Cardiac muscle cell (in vitro differentiated cells and primary cell): Measurements from ENCODE around the gene CPTP. TPM values are rescaled to one million over a fixed set of nuclear protein-coding genes. Genes with fewer than 3 reads are reported as not detected.

Experiments
- DNase-seq, 2 donors: peaks; one replicate each; pipeline versions ENCODE4 v3.0.0 to v3.0.0-alpha.2; 2010 to 2017; ENCODE audit warnings: low read depth in 1 of 2, low spot score in 1 of 2
- H3K27ac ChIP-seq: fragments of 200-600 bp; sonication (generic); 2 replicates; pipeline ENCODE4 v1.5.1; 2016
- H3K27me3 ChIP-seq: fragments of 200-600 bp; sonication (generic); 2 replicates; pipeline ENCODE4 v1.6.0; 2016; ENCODE audit warnings: control low read depth
- H3K36me3 ChIP-seq: fragments of 200-600 bp; sonication (generic); 2 replicates; pipeline ENCODE4 v1.5.1; 2016; ENCODE audit warnings: control low read depth
- H3K4me1 ChIP-seq: fragments of 200-600 bp; sonication (generic); 2 replicates; pipeline ENCODE4 v1.8.1; 2017; ENCODE audit warnings: low read depth, mild to moderate bottlenecking, mixed run types
- H3K4me3 ChIP-seq: fragments of 200-600 bp; sonication (generic); 2 replicates; pipeline ENCODE4 v1.5.1; 2016; ENCODE audit warnings: mild to moderate bottlenecking
- H3K9me3 ChIP-seq: fragments of 200-600 bp; sonication (generic); 2 replicates; pipeline ENCODE4 v1.5.1; 2017; ENCODE audit warnings: low read depth, mild to moderate bottlenecking, control low read depth
- polyA plus RNA-seq: library from polyadenylated mRNA; unstranded; fragments of >200 nt; fragmentation: Nextera tagmentation; extraction: Ambion mirVana; gene quantifications from 2 replicates; pipeline ENCODE4 v1.2.1, GENCODE V29; 2016
- total RNA-seq: library from RNA; depleted of rRNA; stranded (reverse); fragments of >200 nt; gene quantifications from 2 replicates; pipeline ENCODE4 v1.2.3, GENCODE V29; 2016
- TF ChIP-seq, protein P1 (sequence below): IDR thresholded peaks from 2 replicates; pipeline ENCODE4 v1.5.1; 2012; ENCODE audit warnings: low read depth, mild to moderate bottlenecking, low read length

Gene CPTP
- total and polyA plus RNA-seq, 2 experiments from 2014 or later: 33.7 to 38.5 TPM

GRCh38 chr1:1328254-1328653, 3.7 kb downstream of the CPTP start:
- H3K9me3 ChIP-seq: no peaks in the 10 kb centered on the region
- no peak overlapping the region for H3K4me3 ChIP-seq
- H3K36me3 ChIP-seq: peaks cover 3% of the 10 kb centered on the region
- TF ChIP-seq, protein P1, sequence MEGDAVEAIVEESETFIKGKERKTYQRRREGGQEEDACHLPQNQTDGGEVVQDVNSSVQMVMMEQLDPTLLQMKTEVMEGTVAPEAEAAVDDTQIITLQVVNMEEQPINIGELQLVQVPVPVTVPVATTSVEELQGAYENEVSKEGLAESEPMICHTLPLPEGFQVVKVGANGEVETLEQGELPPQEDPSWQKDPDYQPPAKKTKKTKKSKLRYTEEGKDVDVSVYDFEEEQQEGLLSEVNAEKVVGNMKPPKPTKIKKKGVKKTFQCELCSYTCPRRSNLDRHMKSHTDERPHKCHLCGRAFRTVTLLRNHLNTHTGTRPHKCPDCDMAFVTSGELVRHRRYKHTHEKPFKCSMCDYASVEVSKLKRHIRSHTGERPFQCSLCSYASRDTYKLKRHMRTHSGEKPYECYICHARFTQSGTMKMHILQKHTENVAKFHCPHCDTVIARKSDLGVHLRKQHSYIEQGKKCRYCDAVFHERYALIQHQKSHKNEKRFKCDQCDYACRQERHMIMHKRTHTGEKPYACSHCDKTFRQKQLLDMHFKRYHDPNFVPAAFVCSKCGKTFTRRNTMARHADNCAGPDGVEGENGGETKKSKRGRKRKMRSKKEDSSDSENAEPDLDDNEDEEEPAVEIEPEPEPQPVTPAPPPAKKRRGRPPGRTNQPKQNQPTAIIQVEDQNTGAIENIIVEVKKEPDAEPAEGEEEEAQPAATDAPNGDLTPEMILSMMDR: no peak
- DNase-seq: no peak
- no peaks in the 10 kb centered on the region for H3K27me3 ChIP-seq
- H3K27ac ChIP-seq: no peak overlapping the region
- peaks cover 8% of the 10 kb centered on the region for H3K4me1 ChIP-seq

DNA sequence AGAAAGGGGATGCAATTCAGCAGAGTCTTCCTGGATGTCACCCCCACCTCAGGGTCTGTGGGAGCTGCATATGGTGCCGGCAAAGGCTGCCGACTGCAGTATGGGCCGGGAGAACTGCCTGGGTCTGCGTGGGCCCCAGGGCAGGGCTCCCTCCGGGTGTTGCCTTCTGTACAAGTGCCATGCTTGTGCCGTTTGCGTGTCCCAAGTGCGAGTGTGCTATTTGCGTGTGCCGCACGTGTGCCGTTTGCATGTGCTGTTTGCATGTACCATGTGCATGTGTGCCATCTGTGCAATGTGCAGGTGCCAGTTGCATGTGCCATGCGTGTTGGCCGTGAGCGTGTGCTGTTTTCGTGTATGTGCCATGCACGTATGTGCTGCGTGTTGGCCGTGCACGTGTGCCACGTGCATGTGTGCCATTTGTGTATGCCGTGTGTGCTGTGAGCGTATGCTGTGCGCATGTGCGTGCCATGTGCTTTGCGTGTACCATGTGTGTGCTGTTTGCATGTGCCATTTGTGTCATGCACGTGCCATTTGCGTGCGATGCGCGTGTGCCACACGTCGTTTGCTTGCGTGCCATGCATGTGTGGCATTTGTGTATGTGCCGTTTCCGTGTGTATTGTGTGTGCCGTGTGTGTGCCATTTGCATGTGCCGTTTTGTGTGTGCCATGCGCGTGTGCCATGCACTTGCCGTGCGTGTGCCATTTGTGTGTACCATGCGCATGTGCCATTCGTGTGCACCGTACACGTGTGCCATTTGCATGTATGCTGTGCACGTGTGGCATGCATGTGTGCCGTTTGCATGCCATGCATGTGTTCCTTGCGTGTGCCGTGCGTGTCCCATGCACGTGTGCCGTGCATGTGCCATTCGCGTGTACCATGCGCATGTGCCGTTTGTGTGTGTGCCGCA, 5.0 kb downstream of the CPTP start:
- no peak overlapping the region for H3K4me3 ChIP-seq
- no peaks in the 10 kb centered on the region for H3K27me3 ChIP-seq
- H3K9me3 ChIP-seq: no peaks in the 10 kb centered on the region
- DNase-seq: no peak
- TF ChIP-seq, protein P1: no peak
- peaks cover 6% of the 10 kb centered on the region for H3K4me1 ChIP-seq
- peaks cover 3% of the 10 kb centered on the region for H3K36me3 ChIP-seq
- H3K27ac ChIP-seq: no peak overlapping the region

GRCh38 chr1:1330366-1331067, 5.9 kb downstream of the CPTP start:
- Histone ChIP-seq H3K27ac (no peak overlapping the region), H3K4me1 (peaks cover 3% of the 10 kb centered on the region), H3K4me3 (no peak overlapping the region), H3K27me3 (no peaks in the 10 kb centered on the region), H3K36me3 (peaks cover 3% of the 10 kb centered on the region), H3K9me3 (no peaks in the 10 kb centered on the region)
- no peak for DNase-seq
- TF ChIP-seq, protein P1: no peak

- H3K4me1 ChIP-seq: no peaks in the 10 kb centered on the region
- H3K27ac ChIP-seq: no peak within 1 kb of the TSS
- H3K9me3 ChIP-seq: no peaks in the 10 kb centered on the region
- peaks cover 3% of the 10 kb centered on the region for H3K36me3 ChIP-seq
- H3K27me3 ChIP-seq: no peaks in the 10 kb centered on the region
- DNase-seq: no peak
- no peak within 1 kb of the TSS for H3K4me3 ChIP-seq
- TF ChIP-seq, protein P1: no peak
These were observed 6.7 kb downstream of the CPTP start, which contains the start of gene TAS1R3 for GRCh38 chr1:1331068-1331965. Gene TAS1R3 (plus strand): TSS chr1:1331280. CDS start chr1:1331346, 66 bp downstream.
